ENCODE results near the gene ALPL. TPM values are rescaled to one million over a fixed set of nuclear protein-coding genes. Genes with fewer than 3 reads are reported as not detected.
A peak's percentile ranks its signal among the peaks of the same experiment; 100 is the strongest.

ALPL gene
- total and polyA plus RNA-seq, 9 of the 15 experiments (the other 6 are each of a cell fraction or from before 2014, with no cell fraction given), result 0.04 to 0.38 (median 0.18) TPM; not detected in 4

- TF ChIP-seq FOXJ2 (tag; IDR thresholded peaks at IDR 0.05) (no peak), SMC3 (conservative IDR thresholded peaks at IDR 0.05; ENCODE audit: insufficient read depth, low read depth, low read length) (0 out of 2 replicates have a peak, but pooled peaks have one; percentile 4), KHSRP (IDR thresholded peaks at IDR 0.05) (no peak), TCF7 (IDR thresholded peaks at IDR 0.05; ENCODE audit: borderline replicate concordance) (no peak), HDGF (IDR thresholded peaks at IDR 0.05) (no peak), NFE2 (IDR thresholded peaks at IDR 0.05; ENCODE audit: low read depth) (no peak), ZNF695 (CRISPR knock-in tag; IDR thresholded peaks at IDR 0.05) (no peak), SAFB2 (IDR thresholded peaks at IDR 0.05; ENCODE audit: borderline replicate concordance, low read depth, low read length, severe bottlenecking) (no peak), MCM3 (IDR thresholded peaks at IDR 0.05) (no peak), ZNF77 (CRISPR knock-in tag; IDR thresholded peaks at IDR 0.05) (no peak), NFIC (IDR thresholded peaks at IDR 0.05) (no peak), E2F3 (CRISPR knock-in tag; IDR thresholded peaks at IDR 0.05) (no peak), IRF9 (tag; IDR thresholded peaks at IDR 0.05) (no peak), SIN3A (IDR thresholded peaks at IDR 0.05; ENCODE audit: borderline replicate concordance in 2 of 2, control insufficient read depth in 1 of 2, low read depth in 2 of 2, low read length in 2 of 2) (no peak), BRD4 (IDR thresholded peaks at IDR 0.05) (no peak), ZSCAN29 (IDR thresholded peaks at IDR 0.05) (no peak), ZNF174 (CRISPR knock-in tag; IDR thresholded peaks at IDR 0.05) (no peak), MAFK (IDR thresholded peaks at IDR 0.05; ENCODE audit: low read length) (0 out of 2 replicates have a peak, but pooled peaks have one; percentile 7), ESRRA (IDR thresholded peaks at IDR 0.05; ENCODE audit: borderline replicate concordance, low read depth) (peak; percentile 76), KDM1A (IDR thresholded peaks at IDR 0.05) (0 out of 4 replicates have a peak, but pooled peaks of 1 of the 2 experiments have one; percentile 8), FOXK1 (CRISPR knock-in tag; IDR thresholded peaks at IDR 0.05; ENCODE audit: borderline replicate concordance) (no peak), CXXC5 (CRISPR knock-in tag; IDR thresholded peaks at IDR 0.05) (no peak), CREB1 (IDR thresholded peaks at IDR 0.05) (no peak), CREB1 (CRISPR knock-in tag; IDR thresholded peaks at IDR 0.05) (no peak), NRF1 (conservative IDR thresholded peaks at IDR 0.05 in 1 of 2, IDR thresholded peaks at IDR 0.05 in 1 of 2) (no peak), NFXL1 (CRISPR knock-in tag; IDR thresholded peaks at IDR 0.05) (no peak)
- TF ChIP-seq, protein P1, sequence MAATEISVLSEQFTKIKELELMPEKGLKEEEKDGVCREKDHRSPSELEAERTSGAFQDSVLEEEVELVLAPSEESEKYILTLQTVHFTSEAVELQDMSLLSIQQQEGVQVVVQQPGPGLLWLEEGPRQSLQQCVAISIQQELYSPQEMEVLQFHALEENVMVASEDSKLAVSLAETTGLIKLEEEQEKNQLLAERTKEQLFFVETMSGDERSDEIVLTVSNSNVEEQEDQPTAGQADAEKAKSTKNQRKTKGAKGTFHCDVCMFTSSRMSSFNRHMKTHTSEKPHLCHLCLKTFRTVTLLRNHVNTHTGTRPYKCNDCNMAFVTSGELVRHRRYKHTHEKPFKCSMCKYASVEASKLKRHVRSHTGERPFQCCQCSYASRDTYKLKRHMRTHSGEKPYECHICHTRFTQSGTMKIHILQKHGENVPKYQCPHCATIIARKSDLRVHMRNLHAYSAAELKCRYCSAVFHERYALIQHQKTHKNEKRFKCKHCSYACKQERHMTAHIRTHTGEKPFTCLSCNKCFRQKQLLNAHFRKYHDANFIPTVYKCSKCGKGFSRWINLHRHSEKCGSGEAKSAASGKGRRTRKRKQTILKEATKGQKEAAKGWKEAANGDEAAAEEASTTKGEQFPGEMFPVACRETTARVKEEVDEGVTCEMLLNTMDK (IDR thresholded peaks at IDR 0.05; ENCODE audit: borderline replicate concordance, insufficient read depth, low read depth, low read length, poor library complexity, severe bottlenecking), result no peak
These were observed 11.7 kb upstream of the ALPL start (continued) for GRCh38 chr1:21497466-21498061.
